Activated CD4-positive, alpha-beta T cell treated with anti-CD3 and anti-CD28 coated beads for 24 hours (primary cell): ENCODE measurements around the gene HDAC10.
"Not testable (repeated sequence)": the region's sequence is repeated elsewhere in the genome, so short reads cannot be mapped to it uniquely, and the experiment has no call there.

Source experiments
- DNase-seq, 2 donors: peaks; one replicate each; pipeline ENCODE4 v3.0.0-alpha.2; 2020; ENCODE audit warnings: low read depth in 2 of 2

The HDAC10 gene

DNA sequence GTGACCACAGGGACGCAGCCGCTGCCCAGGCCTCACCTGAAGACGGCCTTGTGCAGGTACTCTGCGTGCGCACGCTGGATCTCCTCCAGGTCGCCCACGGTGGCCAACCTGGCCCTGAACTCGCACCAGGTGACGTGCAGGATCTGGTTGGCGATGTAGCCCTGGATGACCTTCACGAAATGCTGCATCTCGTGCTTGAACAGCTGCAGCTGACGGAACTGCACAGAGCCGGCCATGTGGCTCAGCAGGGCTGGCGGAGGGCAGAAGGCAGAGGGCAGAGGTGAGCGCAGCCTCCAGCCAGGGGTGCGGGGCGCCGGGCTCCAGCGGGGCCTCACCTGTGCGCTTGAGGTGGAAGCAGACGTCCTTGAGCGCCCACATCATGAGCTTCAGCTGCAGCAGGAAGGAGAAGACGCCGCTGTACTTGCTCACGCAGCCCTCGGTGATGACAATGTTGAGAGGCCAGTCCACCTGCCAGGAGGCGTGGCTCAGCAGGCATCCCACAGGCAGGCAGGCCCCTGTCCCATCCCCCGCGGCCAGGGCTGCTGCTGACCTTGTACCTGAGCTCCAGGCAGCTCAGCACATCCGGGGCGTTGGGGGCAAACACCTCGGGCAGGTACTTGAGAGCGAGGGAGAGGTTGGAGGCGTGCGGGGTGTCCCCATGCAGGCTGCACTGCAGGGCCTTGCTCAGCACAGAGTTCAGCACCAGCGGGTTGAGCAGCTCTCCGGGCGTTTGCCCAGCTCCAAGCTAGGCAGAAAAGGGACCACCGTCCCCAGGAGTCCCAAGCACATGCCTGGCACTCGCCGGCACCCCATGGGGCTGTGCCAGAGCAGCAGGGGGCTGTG lies 32.7 kb downstream of the HDAC10 start:
- no peak for DNase-seq

DNA sequence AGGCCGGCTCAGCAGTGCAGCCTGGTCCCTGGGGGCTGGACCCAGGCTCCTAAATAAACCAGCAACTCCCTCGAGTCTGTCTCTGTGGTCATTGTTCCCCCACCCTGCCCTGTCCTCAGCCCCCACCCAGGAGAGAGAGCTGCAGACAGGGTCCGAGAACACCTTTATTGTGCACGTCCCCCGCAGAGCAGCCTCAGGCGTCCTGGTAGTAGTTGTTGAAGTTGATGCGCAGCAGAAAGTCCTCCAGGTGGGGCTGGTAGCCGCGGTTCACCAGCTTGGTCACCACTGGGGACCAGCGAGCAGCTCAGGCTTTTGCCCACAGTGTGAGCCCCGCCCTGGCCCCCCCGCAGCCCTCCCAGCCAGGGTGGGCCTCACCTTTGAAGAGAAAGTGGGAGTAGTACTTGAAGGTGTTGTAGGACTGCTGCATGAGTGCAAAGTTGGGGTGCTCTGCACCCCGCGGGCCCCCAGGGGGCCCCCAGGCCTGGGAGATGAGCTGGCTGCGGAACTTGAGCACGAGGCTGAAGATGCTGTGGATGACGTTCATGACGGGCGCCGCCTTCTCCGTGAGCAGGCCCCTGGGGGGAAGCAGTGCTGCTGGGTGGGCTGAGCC lies 33.4 kb downstream of the HDAC10 start:
- DNase-seq: no peak

DNA sequence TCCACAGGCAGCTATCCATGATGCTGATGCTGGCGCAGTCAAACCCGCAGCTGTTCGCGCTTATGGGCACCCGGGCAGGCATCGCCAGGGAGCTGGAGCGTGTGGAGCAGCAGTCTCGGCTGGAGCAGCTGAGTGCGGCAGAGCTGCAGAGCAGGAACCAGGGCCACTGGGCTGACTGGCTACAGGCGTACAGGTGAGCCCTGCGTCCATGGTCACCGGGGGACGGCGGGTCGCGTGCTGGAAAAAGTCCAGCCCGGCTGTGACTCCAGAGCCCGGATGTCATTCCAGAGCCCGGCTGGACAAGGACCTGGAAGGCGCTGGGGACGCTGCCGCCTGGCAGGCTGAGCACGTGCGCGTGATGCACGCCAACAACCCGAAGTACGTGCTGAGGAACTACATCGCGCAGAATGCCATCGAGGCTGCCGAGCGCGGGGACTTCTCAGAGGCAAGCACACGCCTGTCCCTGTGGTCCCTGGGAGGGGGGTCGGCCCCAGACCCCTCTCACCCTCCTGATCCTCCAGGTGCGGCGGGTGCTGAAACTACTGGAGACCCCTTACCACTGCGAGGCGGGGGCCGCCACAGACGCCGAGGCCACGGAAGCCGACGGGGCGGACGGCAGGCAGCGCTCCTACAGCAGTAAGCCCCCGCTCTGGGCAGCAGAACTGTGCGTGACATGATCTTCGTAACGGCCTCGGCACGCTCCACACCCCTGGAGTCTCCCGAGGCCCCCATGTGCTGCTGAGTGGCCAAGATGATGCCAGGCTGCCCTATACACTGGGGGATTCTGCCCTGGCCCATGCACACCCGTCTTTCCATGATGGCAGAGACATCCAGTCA lies 34.2 kb downstream of the HDAC10 start:
- DNase-seq: no peak

DNA sequence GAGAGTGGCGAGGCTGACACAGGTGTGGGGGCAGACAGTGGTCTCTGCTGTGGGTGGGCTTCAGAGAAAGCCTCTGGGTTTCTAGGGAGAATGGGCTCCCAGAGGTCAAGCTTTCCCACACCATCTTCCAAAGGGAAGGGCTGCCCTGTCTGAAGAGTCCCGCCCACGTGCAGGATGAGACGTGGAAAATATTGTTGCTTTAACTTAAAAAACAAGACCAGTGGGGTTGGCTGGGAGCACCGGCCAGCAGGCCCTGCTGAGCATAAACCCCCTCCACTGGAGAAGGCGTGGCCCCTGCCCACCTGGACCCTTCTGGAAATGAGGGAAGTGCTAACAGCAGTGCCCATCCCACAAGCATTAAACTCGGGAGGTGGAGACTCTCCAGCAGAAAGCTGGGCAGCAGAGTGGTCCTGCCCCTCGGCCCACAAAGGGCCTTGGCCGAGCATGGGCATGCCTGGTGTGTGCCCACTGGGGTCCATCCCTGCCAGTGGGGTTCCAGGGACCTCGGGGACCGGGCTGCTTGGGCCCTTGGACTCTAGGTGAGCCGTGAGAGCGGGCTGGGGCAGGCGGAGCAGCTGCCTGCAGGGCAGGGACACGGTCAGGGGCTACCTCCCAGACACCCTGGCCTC lies 34.9 kb downstream of the HDAC10 start:
- DNase-seq: no peak

DNA sequence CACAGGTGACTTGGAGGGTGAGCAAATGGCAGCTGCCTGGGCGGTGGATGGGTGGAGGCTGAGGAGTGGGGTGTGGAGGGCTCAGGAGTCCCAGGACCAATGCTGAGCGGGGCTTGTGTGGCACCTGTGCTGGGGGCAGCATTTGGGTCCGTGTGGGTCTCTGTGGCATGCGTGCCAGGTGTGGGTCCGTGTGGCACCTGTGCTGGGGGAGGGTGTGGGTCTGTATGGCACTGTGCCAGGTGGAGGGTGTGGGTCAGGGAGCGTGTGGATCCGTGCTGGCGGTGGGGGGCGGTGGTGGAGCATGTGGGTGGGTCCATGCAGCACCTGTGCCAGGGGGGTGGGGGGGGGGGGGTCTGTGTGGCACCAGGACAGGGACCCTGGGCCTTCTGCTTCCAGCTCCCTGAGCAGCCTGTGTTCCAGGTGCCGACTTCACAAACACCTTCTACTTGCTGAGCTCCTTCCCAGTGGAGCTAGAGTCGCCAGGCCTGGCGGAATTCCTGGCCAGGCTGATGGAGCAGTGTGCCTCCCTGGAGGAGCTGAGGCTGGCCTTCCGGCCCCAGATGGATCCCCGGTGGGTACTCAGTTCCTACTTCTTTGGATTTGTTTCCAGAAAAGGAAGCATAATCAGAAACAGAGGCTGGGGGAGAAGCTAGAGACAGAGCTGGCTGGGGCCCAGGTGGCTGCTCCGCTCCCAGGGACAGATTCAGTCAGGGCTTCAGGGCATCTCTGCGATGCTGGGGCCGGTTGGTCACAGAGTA lies 35.6 kb downstream of the HDAC10 start:
- DNase-seq: no peak

DNA sequence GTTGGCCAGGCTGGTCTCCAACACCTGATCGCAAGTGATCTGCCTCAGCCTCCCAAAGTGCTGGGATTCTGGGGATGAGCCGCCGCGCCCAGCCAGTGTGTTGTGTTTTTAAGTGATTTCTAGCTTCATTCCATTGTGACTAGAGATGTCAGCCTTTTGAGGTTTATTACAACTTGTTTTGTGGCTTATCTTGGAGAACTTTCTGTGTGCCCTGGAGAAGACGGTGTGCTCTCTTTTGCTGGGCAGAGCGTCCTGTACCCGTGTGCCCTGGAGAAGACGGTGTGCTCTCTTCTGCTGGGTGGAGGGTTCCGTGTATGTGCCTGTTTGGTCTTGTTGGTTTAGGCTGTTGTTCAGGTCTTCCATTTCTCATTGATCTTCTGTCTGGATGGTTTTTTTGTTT lies 37.8 kb downstream of the HDAC10 start:
- no peak for DNase-seq

DNA sequence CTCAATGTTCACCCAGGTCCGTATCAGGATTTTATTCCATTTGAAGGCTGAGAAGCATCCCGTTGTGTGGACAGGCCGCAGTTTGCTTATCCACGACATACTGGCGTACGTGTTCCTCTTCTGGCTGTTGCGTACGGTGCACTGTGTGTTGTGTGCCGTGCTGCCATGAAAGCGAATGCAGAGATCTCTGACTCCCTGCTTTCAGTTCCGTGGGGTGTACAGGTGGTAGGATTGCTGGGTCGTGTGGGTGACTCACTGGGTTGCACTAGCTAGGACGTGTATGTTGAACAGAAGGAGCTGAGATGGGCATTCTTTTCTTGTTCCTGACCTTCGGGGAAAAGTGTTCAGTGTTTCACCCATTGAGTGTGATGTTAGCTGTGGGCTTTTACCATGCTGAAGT lies 39.9 kb downstream of the HDAC10 start:
- DNase-seq: no peak

DNA sequence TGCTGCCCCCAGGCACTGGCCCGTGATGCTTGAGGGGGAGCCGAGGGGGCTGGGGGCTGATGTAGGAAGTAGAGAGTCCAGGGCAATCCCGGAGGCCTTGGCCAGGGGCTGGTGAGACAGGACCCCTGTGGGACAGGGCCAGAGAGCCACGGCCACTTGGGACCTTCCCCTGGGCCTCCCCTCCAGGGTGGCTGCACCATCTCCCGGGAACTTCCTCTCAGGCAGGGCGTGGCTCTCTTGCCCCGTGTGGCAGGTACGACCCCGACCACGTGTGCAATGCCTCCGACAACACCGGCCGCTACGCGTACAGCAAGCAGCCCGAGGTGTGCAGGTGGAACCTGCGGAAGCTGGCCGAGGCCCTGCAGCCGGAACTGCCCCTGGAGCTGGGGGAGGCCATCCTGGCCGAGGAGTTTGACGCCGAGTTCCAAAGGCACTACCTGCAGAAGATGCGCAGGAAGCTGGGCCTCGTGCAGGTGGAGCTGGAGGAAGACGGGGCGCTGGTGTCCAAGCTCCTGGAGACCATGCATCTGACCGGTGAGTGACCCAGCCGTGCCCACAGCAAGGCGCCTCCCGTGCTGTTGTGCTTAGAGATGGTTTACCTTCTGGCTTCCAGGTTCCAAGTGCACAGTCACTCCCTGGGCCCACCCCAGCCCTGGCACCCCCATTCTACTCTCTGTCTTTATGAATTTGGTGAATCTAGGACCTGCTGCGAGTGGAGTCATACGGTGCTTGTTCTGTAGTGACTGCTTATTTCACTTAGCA lies 40.5 kb downstream of the HDAC10 start:
- no peak for DNase-seq

DNA sequence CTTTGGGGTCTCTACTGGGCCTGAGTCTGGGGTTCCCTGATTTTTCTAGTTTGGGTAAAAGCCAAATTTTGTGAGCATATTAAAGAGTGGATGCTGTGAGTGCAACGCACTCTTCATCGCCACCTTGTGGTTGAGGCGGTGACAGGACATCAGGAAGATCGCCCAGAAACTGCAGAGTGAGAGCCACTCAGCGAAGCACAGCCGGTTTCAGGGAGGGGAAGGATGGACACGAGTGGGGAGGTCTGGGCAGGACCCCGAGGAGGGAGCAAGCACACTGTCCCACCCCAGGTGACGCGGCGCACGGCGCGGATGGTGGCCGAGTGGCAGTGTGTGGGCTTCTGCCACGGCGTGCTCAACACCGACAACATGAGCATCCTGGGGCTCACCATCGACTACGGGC lies 41.2 kb downstream of the HDAC10 start:
- peak; percentile 53 to 58 for DNase-seq

DNA sequence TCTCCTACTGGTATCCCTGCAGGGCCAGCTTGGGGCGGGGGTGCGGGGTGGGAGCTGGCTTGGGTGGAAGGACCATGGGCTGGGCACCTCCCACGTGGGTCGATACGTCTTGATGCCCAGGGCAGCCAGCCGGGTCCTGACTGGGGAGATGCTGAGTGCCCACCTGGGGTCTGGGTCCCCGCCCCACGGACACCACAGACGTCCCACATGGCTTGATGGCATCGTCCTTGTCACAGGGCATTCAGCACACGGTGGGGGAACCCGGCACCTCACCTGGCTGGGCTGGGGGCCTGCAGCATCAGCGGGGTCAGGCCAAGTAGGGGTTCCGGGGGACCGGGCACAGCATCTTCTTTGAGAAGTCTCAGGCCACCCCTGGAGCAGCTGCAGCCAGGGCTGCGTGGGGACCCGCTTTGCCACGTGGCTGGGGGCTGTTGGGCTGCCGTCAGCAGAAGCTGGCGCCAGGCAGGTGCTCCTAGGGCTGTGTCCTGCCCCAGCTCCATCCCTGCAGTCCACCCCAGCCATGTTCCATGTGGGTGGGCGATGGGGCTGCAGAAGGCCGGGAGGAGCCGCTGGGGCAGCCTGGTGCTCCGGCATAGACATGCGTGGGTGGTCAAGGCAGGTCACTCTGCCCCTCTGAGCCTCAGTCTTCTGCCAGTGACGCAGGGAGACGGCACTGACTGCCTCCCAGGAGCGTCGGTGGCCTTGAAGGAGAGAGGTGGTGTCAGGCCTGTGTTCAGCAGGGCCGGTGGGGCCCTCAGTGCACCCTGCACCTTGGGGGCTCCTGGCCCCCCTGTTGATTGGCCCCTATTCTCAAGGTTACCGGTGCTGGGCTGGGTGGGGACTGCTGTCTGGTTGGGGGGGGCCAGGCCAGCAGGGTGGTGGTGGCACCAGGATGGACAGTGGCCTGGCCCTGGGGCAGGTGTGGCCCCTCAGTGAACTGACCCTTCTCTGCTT lies 41.8 kb downstream of the HDAC10 start:
- DNase-seq: no peak

DNA sequence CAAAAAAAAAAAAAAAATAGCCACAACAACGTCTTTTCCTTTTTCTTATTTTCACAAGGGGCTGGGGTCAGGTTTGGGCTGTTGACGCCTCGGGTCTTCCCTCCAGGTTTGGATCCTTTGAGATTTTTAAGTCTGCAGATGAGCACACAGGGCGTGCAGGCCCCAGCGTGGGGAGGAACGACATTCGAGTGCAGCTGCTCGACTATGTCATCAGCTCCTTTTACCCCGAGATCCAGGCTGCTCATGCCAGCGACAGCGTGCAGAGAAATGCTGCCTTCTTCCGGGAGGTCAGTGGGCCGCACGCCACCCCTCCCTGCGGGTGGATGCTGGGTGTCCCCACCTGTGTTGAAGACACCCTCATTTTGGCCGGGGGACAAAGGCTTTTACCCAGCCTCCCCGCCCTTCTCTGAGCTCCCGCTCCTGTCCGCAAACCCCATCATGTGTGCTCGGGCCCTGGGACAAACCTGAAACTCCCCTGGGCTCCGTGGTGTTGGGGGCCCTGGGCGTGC lies 42.6 kb downstream of the HDAC10 start:
- DNase-seq: no peak

DNA sequence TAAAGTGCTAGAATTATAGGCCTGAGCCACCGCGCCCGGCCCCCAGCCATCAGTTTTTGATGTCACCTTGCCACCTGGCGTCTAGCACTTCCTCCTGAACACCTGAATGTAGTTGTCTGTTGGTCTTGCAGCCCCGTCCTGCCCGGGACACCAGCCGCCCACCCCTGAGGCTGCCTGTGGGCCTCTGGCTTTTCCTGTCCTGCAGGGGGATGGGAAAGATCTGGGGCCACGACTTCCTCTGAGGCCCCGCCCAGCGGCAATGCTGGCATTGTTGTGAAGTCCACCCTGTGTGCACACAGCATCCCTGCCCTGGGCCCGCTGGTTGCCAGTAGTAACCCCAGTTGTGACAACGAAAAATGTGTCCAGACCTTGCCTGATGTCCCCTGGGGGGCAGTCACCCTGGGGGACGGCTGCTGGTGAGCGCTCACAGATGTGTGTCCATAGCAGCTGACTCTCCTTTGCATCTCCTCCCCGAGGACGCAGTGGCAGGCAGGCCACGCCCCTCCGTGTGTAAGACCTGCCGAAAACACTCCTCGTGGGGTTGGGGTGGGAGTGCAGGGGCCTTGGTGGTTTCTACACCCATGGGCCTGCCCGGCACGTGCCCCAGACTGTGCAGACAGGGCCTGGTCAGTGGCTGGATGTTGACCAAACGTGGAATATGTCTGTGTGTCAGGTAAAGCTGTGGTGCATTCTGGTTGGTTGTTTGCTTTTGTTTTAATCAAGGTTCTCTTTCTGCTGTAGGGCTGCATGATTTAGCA lies 43.5 kb downstream of the HDAC10 start:
- no peak for DNase-seq

DNA sequence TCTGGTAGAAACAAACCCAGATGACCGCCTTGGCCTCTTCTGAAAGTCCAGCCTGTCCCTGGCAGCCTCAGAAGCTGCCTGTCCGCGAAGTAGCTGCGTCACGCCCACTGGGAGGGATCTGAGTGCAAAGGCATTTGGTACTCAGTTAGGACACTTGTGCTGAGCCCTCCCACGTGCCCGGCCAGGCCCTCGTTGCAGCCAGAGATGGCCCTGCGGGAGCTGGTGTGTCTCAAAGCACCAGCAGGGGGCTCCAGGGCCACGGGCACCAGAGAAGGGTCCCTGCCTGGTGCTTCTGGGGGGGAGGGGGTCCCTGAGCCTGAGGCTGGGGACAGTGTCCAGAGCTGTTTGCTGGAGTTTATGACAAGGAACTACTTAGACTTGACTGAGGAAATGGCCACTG lies 44.5 kb downstream of the HDAC10 start:
- DNase-seq: no peak

DNA sequence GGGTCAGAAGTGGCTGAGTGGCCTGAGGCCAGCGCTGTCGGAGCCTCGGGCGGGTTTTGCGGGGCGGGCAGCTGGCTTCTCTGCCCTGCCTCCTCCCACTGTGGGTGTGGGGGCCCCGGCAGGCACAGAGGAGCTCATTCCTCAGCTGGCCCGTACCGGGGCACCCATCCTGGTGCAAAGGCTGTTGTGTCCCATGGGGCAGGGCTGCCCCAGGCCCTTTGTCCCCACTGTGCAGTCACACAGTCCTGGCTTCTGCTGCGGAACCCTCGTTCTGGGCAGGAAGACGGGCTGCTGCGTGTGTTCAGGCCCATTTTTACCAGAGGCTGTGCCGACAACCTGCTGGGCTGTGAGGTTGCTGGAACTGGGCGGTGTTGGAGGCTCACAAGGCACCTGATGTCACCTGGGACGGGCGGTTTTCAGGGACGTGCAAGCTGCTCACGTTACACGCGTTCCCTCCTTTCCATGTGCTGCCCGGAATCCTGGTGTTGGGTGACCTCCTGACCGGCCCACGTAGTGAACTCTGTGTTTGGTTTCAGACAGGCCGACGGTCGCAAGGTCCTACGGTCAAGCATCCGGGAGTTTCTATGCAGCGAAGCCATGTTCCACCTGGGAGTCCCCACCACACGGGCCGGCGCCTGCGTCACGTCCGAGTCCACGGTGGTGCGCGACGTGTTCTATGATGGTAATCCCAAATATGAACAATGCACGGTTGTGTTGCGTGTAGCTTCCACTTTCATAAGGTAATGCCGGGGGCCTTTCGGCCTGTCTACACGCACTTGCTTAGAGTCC lies 45.1 kb downstream of the HDAC10 start:
- no peak for DNase-seq

DNA sequence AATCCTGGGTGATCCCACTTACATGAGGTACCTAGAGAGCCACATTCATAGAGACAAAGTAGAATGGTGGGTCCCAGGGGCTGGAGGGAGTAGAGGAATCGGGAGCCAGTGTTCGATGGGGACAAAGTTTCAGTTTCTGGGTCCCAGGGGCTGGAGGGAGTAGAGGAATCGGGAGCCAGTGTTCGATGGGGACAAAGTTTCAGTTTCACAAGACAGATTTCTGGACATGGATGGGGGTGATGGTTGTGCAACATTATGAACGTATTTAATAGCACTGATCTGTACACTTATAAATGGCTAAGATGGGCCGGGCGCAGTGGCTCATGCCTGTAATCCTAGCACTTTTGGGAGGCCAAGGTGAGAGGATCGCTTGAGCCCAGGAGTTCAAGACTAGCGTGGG lies 46.1 kb downstream of the HDAC10 start:
- DNase-seq: not testable (repeated sequence)

DNA sequence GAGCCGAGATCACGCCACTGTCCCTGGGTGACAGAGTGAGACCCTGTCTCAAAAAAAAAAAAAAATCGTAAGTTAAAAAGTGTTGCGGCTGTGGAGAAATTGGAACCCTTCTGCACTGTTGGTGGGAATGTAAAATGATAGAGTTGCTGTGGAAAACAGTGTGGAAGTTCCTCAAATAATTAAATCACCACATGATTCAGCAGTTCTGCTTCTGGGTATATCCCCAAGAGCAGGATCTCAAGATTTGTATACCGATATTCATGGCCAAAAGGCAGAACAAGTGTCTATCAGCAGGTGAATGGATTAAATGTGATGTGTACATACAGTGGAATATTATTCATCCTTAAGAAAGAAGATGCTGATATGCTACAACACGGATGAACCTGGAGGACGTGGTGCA lies 46.5 kb downstream of the HDAC10 start:
- DNase-seq: no peak

DNA sequence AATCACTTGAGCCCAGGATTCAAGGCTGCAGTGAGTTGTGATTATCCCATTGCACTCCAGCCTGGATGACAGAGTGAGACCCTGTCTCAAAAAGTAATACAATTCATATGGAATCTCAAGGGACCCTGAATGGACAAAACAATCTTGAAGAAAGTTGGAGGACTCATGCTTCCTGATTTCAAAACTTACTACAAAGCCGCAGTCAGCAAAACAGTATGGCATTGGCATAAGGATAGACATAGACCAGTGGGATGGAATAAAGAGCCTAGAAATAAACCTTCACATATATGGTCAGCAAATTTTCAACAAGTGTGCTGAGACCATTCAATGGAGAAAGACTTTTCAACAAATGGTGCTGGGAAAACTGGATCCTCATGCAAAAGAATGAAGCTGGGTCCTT lies 47.8 kb downstream of the HDAC10 start:
- no peak for DNase-seq
